Activated B cell treated with CpG ODN at 0.5 μM for 24 hours (primary cell): ENCODE results near the gene NOVA1. TPM values are rescaled to one million over a fixed set of nuclear protein-coding genes. Genes with fewer than 3 reads are reported as not detected.
A peak's percentile ranks its signal among the peaks of the same experiment; 100 is the strongest.
"Not testable (repeated sequence)": the region's sequence is repeated elsewhere in the genome, so short reads cannot be mapped to it uniquely, and the experiment has no call there.

Experiments used
- ATAC-seq: fragments of 200-7000 bp; cut with Tn5 transposase; one replicate; pipeline ENCODE4 v1.10.0; 2021; ENCODE audit warnings: low read depth, mild to moderate bottlenecking, moderate library complexity
- CTCF ChIA-PET: fragments of 350-600 bp; sonication (Branson Sonifier 250); formaldehyde crosslinking; loops from one replicate; lab custom pipeline; 2021; ENCODE audit warnings: antibody characterized with exemption; lab: Charles Lee
- POLR2A ChIA-PET: fragments of 350-600 bp; sonication (Branson Sonifier 250); formaldehyde crosslinking; loops from one replicate; lab custom pipeline; 2021; ENCODE audit warnings: antibody characterized with exemption; lab: Charles Lee
- DNase-seq: peaks from one replicate; pipeline ENCODE4 v3.0.0; 2022
- H3K27ac Mint-ChIP-seq: one replicate; pipeline ENCODE4 v1.8.0; 2020; ENCODE audit warnings: mixed read lengths
- H3K27me3 Mint-ChIP-seq: one replicate; pipeline ENCODE4 v1.8.0; 2021; ENCODE audit warnings: mixed read lengths
- H3K36me3 Mint-ChIP-seq: one replicate; pipeline ENCODE4 v1.8.0; 2021; ENCODE audit warnings: low read depth, mixed read lengths
- H3K4me1 Mint-ChIP-seq: one replicate; pipeline ENCODE4 v1.8.0; 2021; ENCODE audit warnings: mixed read lengths
- H3K4me3 Mint-ChIP-seq: one replicate; pipeline ENCODE4 v1.8.0; 2020; ENCODE audit warnings: mild to moderate bottlenecking, mixed read lengths
- H3K9me3 Mint-ChIP-seq: one replicate; pipeline ENCODE4 v1.8.0; 2020; ENCODE audit warnings: mixed read lengths
- intact Hi-C: fragments of 100-400 bp; cut with micrococcal nuclease; formaldehyde crosslinking; loops from one replicate; pipeline ENCODE4 v1.15.1; 2024
- total RNA-seq: library from RNA; stranded (reverse); gene quantifications from 2 replicates; pipeline ENCODE4 v1.2.3, GENCODE V29; 2022
- TF ChIP-seq, protein P1 (sequence below): fragments of 200-600 bp; IDR thresholded peaks from one replicate; pipeline ENCODE4 v1.8.0; 2022; ENCODE audit warnings: antibody characterized with exemption, mild to moderate bottlenecking

The NOVA1 gene, protein sequence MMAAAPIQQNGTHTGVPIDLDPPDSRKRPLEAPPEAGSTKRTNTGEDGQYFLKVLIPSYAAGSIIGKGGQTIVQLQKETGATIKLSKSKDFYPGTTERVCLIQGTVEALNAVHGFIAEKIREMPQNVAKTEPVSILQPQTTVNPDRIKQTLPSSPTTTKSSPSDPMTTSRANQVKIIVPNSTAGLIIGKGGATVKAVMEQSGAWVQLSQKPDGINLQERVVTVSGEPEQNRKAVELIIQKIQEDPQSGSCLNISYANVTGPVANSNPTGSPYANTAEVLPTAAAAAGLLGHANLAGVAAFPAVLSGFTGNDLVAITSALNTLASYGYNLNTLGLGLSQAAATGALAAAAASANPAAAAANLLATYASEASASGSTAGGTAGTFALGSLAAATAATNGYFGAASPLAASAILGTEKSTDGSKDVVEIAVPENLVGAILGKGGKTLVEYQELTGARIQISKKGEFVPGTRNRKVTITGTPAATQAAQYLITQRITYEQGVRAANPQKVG
- total RNA-seq = not detected in 2 replicates

DNA sequence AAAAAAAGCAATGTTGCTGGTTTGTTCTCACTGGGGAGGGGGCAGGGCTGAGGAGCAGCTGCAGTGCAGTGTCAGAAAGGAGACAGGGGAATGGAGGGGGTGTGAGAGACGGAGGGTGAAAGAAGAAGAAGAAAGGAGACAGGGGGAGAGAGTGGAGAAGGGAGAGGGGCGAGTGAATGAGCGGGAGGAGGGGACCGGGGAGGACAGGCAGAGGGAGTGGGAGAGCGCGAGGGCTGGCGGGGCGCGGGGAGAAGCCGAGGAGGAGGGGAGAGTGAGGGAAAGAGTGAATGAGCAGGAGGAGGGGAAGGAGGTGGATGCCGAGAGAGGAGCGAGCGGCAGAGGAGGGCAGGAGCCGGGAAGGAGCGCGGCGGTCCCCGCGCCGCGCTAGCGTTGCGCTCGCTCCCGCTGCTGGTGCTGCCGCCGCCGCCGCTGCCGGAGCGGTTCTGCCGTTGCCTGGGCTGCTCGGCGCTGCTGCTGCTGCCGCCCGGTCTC, at the start of gene NOVA1:
Gene NOVA1 (minus strand): TSS at position 445 of the 492 bp plus-strand sequence. CDS start 597 bp downstream, outside the sequence.
- TF ChIP-seq, protein P1, sequence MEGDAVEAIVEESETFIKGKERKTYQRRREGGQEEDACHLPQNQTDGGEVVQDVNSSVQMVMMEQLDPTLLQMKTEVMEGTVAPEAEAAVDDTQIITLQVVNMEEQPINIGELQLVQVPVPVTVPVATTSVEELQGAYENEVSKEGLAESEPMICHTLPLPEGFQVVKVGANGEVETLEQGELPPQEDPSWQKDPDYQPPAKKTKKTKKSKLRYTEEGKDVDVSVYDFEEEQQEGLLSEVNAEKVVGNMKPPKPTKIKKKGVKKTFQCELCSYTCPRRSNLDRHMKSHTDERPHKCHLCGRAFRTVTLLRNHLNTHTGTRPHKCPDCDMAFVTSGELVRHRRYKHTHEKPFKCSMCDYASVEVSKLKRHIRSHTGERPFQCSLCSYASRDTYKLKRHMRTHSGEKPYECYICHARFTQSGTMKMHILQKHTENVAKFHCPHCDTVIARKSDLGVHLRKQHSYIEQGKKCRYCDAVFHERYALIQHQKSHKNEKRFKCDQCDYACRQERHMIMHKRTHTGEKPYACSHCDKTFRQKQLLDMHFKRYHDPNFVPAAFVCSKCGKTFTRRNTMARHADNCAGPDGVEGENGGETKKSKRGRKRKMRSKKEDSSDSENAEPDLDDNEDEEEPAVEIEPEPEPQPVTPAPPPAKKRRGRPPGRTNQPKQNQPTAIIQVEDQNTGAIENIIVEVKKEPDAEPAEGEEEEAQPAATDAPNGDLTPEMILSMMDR = no peak
- Mint-ChIP-seq H3K27ac (no peak within 1 kb of the TSS), H3K27me3 (peaks cover 32% of the 10 kb centered on the region), H3K4me1 (peaks cover 12% of the 10 kb centered on the region), H3K36me3 (no peaks in the 10 kb centered on the region), H3K4me3 (peak within 1 kb of the TSS; percentile 24), H3K9me3 (no peaks in the 10 kb centered on the region)
- intact Hi-C loops = no loop called here
- CTCF ChIA-PET = no interaction called here
- DNase-seq (no peak), ATAC-seq (no peak)
- POLR2A ChIA-PET = no interaction called here

DNA sequence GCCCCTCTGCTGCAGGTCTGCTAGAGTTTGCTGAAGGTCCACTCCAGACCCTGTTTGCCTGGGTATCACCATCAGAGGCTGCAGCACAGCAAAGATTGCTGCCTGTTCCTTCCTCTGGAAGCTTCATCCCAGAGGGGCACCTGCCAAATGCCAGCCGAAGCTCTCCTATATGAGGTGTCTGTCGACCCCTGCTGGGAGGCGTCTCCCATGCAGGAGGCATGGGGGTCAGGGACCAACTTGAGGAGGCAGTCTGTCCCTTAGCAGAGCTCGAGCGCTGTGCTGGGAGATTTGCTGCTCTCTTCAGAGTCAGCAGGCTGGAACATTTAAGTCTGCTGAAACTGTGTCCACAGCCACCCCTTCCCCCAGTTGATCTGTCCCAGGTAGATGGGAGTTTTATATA, 47.2 kb upstream of the NOVA1 start:
- H3K4me3 Mint-ChIP-seq, ATAC-seq, H3K4me1 Mint-ChIP-seq, POLR2A ChIA-PET, H3K27ac Mint-ChIP-seq, intact Hi-C loops, CTCF ChIA-PET, DNase-seq, H3K9me3 Mint-ChIP-seq, H3K36me3 Mint-ChIP-seq, H3K27me3 Mint-ChIP-seq: not testable (repeated sequence)

DNA sequence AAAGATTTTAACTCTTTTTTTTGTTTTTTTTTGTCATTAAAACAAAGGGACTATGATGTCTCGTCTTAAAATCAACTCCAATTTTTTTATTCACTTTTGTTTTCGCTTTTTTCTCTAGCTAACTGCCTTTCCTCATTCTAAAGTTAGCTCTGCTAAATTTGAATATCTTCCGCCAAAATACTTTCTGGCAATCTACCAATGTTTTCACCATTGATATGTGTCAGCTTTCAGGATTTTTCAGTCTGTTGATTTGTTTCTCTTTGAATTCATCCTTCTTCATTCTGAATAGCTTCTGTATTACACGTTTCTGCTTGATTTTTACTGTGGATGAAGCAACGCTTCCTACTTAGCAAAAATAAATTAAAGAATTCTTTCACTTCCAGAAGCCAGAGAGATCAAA, 38.7 kb upstream of the NOVA1 start:
- CTCF ChIA-PET = no interaction called here
- Mint-ChIP-seq H3K27me3 (no peaks in the 10 kb centered on the region), H3K36me3 (no peaks in the 10 kb centered on the region), H3K4me1 (no peaks in the 10 kb centered on the region), H3K27ac (no peak overlapping the region), H3K9me3 (peaks cover 9% of the 10 kb centered on the region), H3K4me3 (no peak overlapping the region)
- DNase-seq = no peak
- TF ChIP-seq, protein P1 = no peak
- POLR2A ChIA-PET = no interaction called here
- intact Hi-C loops = no loop called here
- ATAC-seq = no peak

DNA sequence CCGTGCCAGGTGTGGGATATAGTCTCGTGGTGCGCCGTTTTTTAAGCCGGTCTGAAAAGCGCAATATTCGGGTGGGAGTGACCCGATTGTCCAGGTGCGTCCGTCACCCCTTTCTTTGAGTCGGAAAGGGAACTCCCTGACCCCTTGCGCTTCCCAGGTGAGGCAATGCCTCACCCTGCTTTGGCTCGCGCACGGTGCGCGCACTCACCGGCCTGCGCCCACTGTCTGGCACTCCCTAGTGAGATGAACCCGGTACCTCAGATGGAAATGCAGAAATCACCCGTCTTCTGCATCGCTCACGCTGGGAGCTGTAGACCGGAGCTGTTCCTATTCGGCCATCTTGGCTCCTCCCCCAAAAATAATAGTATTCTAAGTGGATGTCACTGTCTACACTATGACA, 37.1 kb upstream of the NOVA1 start:
- H3K27ac Mint-ChIP-seq, DNase-seq, H3K27me3 Mint-ChIP-seq, H3K4me1 Mint-ChIP-seq, CTCF ChIA-PET, H3K9me3 Mint-ChIP-seq, ATAC-seq, intact Hi-C loops, POLR2A ChIA-PET, H3K36me3 Mint-ChIP-seq, H3K4me3 Mint-ChIP-seq: not testable (repeated sequence)

DNA sequence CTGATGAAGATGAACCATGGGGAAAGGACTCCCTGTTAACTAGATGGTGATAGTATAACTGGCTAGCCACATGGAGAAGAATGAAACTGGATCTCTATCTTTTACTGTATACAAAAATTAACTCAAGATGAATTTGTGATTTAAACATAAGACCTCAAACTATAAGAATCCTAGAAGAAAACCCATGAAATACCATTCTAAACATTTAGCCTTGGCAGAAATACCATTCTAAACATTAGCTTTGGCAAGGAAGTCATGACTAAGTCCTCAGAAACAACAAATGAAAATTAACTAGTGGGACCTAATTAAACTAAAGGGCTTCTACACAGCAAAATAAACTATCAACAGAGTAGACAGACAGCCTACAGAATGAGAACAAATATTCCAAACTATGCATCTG, 28.4 kb upstream of the NOVA1 start:
- no peak for DNase-seq
- ChIA-PET CTCF (no interaction called here), POLR2A (no interaction called here)
- TF ChIP-seq, protein P1 = no peak
- H3K27me3 Mint-ChIP-seq = no peaks in the 10 kb centered on the region
- intact Hi-C loops = no loop called here
- no peak overlapping the region for H3K4me3 Mint-ChIP-seq
- no peaks in the 10 kb centered on the region for H3K4me1 Mint-ChIP-seq
- H3K27ac Mint-ChIP-seq = no peak overlapping the region
- H3K9me3 Mint-ChIP-seq = peaks cover 14% of the 10 kb centered on the region
- no peak for ATAC-seq
- no peaks in the 10 kb centered on the region for H3K36me3 Mint-ChIP-seq

DNA sequence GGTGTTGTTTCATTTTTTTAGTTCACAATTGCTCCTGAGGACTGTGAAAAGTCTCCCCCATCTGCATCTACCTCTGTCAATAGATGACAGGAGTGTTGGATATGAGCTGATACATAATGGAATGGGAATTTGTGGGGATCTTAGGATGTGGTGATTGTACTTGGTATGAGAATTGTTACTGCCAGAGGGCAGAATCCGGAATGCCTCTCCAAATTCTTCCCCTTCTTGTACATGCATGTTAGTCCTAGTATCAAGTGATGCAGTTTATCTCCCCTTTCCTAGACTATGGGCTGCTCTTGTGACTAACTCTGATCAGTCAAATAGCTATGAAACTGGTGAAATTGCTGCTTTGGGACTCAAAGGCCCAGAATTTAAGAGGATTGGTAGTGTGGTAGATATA, 24.8 kb upstream of the NOVA1 start:
- Mint-ChIP-seq H3K4me1 (no peaks in the 10 kb centered on the region), H3K9me3 (peaks cover 9% of the 10 kb centered on the region), H3K27ac (no peak overlapping the region), H3K27me3 (no peaks in the 10 kb centered on the region), H3K4me3 (no peak overlapping the region), H3K36me3 (no peaks in the 10 kb centered on the region)
- intact Hi-C loops = no loop called here
- DNase-seq (no peak), ATAC-seq (no peak)
- POLR2A ChIA-PET = no interaction called here
- TF ChIP-seq, protein P1 = no peak
- CTCF ChIA-PET = no interaction called here
